Kidney (tissue), 14 donors: Measurements from ENCODE around the gene EEIG1. TPM values are rescaled to one million over a fixed set of nuclear protein-coding genes. Genes with fewer than 3 reads are reported as not detected.
A peak's percentile ranks its signal among the peaks of the same experiment; 100 is the strongest.

Source experiments
- DNase-seq, 5 donors: peaks; one replicate each; pipeline ENCODE4 v3.0.0-alpha.2; 2013 to 2020
- FAIRE-seq: peaks from 2 replicates; lab custom pipeline; 2012; peaks lifted over from hg19 to GRCh38; lab: Jason Lieb, UNC
- H3K27ac ChIP-seq, 2 donors: one replicate each; pipeline ENCODE4 v1.7.0; 2013; ENCODE audit warnings: low read depth in 2 of 2, low read length in 2 of 2, inconsistent platforms in 1 of 2
- H3K27me3 ChIP-seq: one replicate; pipeline ENCODE4 v1.7.1; 2013; ENCODE audit warnings: low read length, inconsistent platforms; ENCODE audit not compliant: control insufficient read depth, insufficient read depth
- H3K36me3 ChIP-seq, 3 donors: one replicate each; pipeline versions ENCODE4 v1.7.0 to v1.7.1; 2013; ENCODE audit warnings: low read length in 3 of 3, control low read depth in 1 of 3, inconsistent platforms in 1 of 3; ENCODE audit not compliant: insufficient read depth in 3 of 3, control insufficient read depth in 2 of 3
- H3K4me1 ChIP-seq, 3 donors: one replicate each; pipeline versions ENCODE4 v1.7.0 to v1.7.1; 2013; ENCODE audit warnings: low read length in 3 of 3, inconsistent platforms in 1 of 3, low read depth in 1 of 3; ENCODE audit not compliant: control insufficient read depth in 2 of 3, insufficient read depth in 2 of 3
- H3K4me3 ChIP-seq, 3 donors: one replicate each; pipeline versions ENCODE4 v1.7.0 to v1.8.1; 2013; ENCODE audit warnings: low read length in 3 of 3, control low read depth in 1 of 3, inconsistent platforms in 1 of 3
- H3K9ac ChIP-seq, 3 donors: one replicate each; pipeline versions ENCODE4 v1.7.0 to v1.7.1; 2013; ENCODE audit warnings: low read length in 3 of 3, control low read depth in 1 of 3, inconsistent platforms in 1 of 3
- H3K9me3 ChIP-seq, 3 donors: one replicate each; pipeline versions ENCODE4 v1.7.0 to v1.7.1; 2013; ENCODE audit warnings: low read length in 3 of 3, control low read depth in 1 of 3, inconsistent platforms in 1 of 3; ENCODE audit not compliant: control insufficient read depth in 2 of 3, insufficient read depth in 1 of 3
- CTCF ChIP-seq: IDR thresholded peaks from 3 replicates; pipeline ENCODE4 v1.5.1; 2012; ENCODE audit warnings: mild to moderate bottlenecking, moderate library complexity, borderline replicate concordance; ENCODE audit not compliant: insufficient read depth; ENCODE audit errors: extremely low read depth
- intact Hi-C: fragments of 100-400 bp; cut with DNase I; formaldehyde crosslinking; loops from one replicate; pipeline ENCODE4 v1.11.1; 2022
- polyA plus RNA-seq: library from polyadenylated mRNA; stranded (reverse); fragments of 350-450 nt; fragmentation: Illumina TruSeq; extraction: RNeasy Lipid Tissue Mini Kit (QIAGEN cat#74804); gene quantifications from one replicate; pipeline ENCODE4 v1.2.3, GENCODE V29; 2014; ENCODE audit warnings: low read depth, low replicate concordance; ENCODE audit not compliant: insufficient read depth
- total RNA-seq: library from RNA; stranded (reverse); fragmentation: NEBNext Ultra II Directional; extraction: Animal tissue kit (Norgen Biotek cat#: 25700); gene quantifications from one replicate; pipeline ENCODE4 v1.2.1, GENCODE V29; 2021
- donor health status: control.
- donor health status: control.
- donor health status: control.
- donor health status: control.
- donor health status: control.
- donor health status: DM: yes; HTN: yes; CAD: no.
- donor health status: Normal renal cell carcinoma (clear cell type).

EEIG1 gene
- total and polyA plus RNA-seq, 2 donors from 2014 or later = 34.3 to 75.9 TPM

DNA sequence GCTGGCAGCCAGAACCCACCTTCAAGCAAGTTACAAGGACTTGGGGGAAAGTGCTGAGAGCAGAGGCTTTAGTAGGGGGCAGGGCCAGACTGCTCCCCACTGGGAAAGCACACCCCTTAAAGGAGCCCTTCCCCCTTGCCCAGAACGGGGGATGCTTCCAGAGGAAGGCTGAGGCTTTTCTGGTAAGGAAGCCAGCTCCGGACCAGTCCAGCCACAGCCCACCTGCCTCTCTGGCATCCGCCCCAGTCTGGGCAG is 38.9 kb downstream of the EEIG1 start:
- H3K9ac ChIP-seq = peak overlapping the region in 1 of 3 donors; percentile 56
- peaks cover 0 to 20% (median 12%) of the 10 kb centered on the region in 3 donors for H3K36me3 ChIP-seq

DNA sequence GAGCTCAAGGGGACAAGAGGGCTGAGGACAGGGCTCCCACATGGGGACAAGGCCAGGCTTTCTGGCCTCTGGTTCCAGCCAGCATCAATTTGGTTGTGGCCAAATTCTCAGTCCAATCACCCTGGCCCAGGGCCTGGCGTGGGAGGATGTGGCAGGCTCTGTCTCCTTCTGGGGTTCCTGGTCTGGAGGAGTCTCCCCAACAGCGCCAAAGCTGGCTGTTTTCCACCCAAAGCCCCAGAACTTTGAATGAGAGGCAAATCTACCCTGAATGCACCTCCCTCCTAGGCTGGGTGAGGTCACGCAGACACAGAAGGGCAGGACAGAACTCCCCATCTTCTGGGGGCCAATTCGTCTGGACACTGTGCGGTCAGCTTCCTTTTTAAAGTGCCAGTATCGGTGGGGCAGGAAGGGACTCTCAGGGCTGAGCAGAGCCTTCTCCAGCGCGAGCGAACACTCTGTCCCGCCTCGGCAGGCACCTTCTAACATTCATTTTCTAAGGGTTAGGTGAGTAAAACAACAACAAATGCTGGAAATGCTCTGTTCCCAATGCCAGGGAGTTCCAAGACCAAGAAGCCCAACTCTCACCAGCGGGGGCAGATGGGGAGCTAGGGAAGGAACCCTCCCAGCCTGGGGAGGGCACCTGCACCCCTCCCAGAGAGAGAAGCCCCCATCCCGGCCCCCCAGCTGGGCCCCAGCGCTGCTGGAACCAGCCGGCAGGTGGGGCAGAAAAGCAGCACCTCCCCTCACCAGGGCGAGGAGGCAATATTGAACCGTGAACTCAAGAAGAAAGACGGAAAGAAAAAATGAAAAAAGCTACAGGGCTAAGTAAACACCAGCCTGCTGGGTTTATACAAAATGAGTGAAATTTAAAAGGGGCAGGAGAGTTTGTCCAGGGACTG is 39.5 kb downstream of the EEIG1 start:
- Histone ChIP-seq H3K27me3 (no peaks in the 10 kb centered on the region), H3K4me1 (peaks cover 0 to 40% (median 17%) of the 10 kb centered on the region in 3 donors), H3K4me3 (no peak overlapping the region), H3K9me3 (no peaks in the 10 kb centered on the region), H3K36me3 (peaks cover 0 to 20% (median 12%) of the 10 kb centered on the region in 3 donors), H3K9ac (peak overlapping the region in 1 of 3 donors; percentile 56), H3K27ac (peak overlapping the region; percentile 77 to 87)
- FAIRE-seq (no peak), DNase-seq (no peak)
- intact Hi-C loops = loop anchor here (10.0 kb wide), 1 partner anchor 173 kb away; no protein-coding TSS in a partner anchor
- no peak for TF ChIP-seq CTCF

More for the DNA sequence above, 38.9 kb downstream of the EEIG1 start:
- Histone ChIP-seq H3K4me1 (peaks cover 0 to 34% (median 12%) of the 10 kb centered on the region in 3 donors), H3K9me3 (no peaks in the 10 kb centered on the region), H3K4me3 (no peak overlapping the region), H3K27me3 (no peaks in the 10 kb centered on the region), H3K27ac (peak overlapping the region; percentile 77 to 87)
- no peak for FAIRE-seq
- no peak for DNase-seq
- intact Hi-C loops = loop anchor here (2.0 to 10.0 kb wide), 2 partner anchors 93 to 173 kb away; no protein-coding TSS in a partner anchor
- TF ChIP-seq CTCF = no peak

DNA sequence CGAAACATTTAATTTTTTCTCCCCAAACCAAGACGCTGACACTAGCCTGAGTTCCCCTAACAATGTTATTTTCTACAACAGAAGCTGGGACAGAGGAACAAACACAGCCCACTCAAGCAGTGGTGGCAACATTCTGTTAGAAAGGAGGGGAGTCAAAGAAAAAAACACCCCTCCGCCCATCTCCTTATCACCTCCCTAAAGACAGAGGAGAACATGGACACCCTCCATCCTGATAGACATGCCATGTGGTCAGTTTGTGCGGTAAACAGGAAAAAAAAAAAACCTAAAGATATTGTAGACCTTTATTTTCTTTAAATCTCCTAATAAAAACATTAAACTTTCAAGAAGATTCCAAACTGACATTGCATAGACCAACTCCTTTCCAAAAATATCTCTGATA is 40.2 kb downstream of the EEIG1 start:
- intact Hi-C loops = loop anchor here (10.0 kb wide), 1 partner anchor 174 kb away; no protein-coding TSS in a partner anchor
- Histone ChIP-seq H3K9me3 (no peaks in the 10 kb centered on the region), H3K36me3 (peaks cover 0 to 20% (median 12%) of the 10 kb centered on the region in 3 donors), H3K4me1 (peaks cover 0 to 43% (median 18%) of the 10 kb centered on the region in 3 donors), H3K4me3 (no peak overlapping the region), H3K27ac (peak overlapping the region; percentile 77 to 87), H3K27me3 (no peaks in the 10 kb centered on the region), H3K9ac (no peak overlapping the region)
- FAIRE-seq = no peak
- TF ChIP-seq CTCF = no peak
- DNase-seq = no peak
